Breast epithelium (tissue), 4 donors: Measurements from ENCODE around the gene ERC1. TPM values are rescaled to one million over a fixed set of nuclear protein-coding genes. Genes with fewer than 3 reads are reported as not detected.

Source experiments
- DNase-seq, 2 donors: peaks; one replicate each; pipeline ENCODE4 v3.0.0-alpha.2; 2019; ENCODE audit warnings: low spot score in 2 of 2
- H3K27ac ChIP-seq, 2 donors: fragments of 200-600 bp; sonication (generic) in 1 of 2; one replicate each; pipeline ENCODE4 v1.5.1; 2016 to 2019; ENCODE audit warnings: mild to moderate bottlenecking in 1 of 2
- H3K27me3 ChIP-seq, 2 donors: fragments of 200-600 bp; sonication (generic) in 1 of 2; one replicate each; pipeline versions ENCODE4 v1.5.1 to v1.6.0; 2017 to 2019; ENCODE audit warnings: control low read depth in 1 of 2, mild to moderate bottlenecking in 1 of 2
- H3K36me3 ChIP-seq: fragments of 200-600 bp; one replicate; pipeline ENCODE4 v1.5.1; 2019
- H3K4me1 ChIP-seq, 2 donors: fragments of 200-600 bp; sonication (generic); one replicate each; pipeline ENCODE4 v1.5.1; 2016 to 2019; ENCODE audit warnings: control low read depth in 1 of 2
- H3K4me3 ChIP-seq, 3 donors: fragments of 200-600 bp; sonication (generic); 1 replicate in 2 of 3; 2 replicates in 1 of 3; pipeline ENCODE4 v1.5.1; 2016 to 2019; ENCODE audit warnings: mild to moderate bottlenecking in 3 of 3, moderate library complexity in 2 of 3
- H3K9me3 ChIP-seq, 2 donors: fragments of 200-600 bp; sonication (generic) in 1 of 2; one replicate each; pipeline ENCODE4 v1.5.1; 2016 to 2019; ENCODE audit warnings: control low read depth in 1 of 2
- POLR2A ChIP-seq: fragments of 450-650 bp; IDR thresholded peaks from one replicate; pipeline ENCODE4 v1.6.1; 2016; ENCODE audit warnings: antibody characterized with exemption, mild to moderate bottlenecking, moderate library complexity
- POLR2AphosphoS5 ChIP-seq, 3 donors: sonication (generic); formaldehyde crosslinking; IDR thresholded peaks; one replicate each; pipeline ENCODE4 v1.6.1; 2017; ENCODE audit warnings: antibody characterized with exemption in 3 of 3
- intact Hi-C: fragments of 100-400 bp; cut with DNase I; formaldehyde crosslinking; loops from one replicate; pipeline ENCODE4 v1.15.1; 2023; ENCODE audit warnings: low total_unique reads
- total RNA-seq, 3 donors: library from RNA; depleted of rRNA; stranded (reverse); fragments of >200 nt; gene quantifications; one replicate each; pipeline ENCODE4 v1.1.0, GENCODE V29; 2016
- TF ChIP-seq, protein P1 (sequence below), 3 donors: fragments of 450-650 bp; IDR thresholded peaks; one replicate each; pipeline ENCODE4 v1.5.1; 2016 to 2017; ENCODE audit warnings: antibody characterized with exemption in 3 of 3, mild to moderate bottlenecking in 3 of 3, moderate library complexity in 3 of 3

Gene ERC1
- total RNA-seq, 3 donors from 2014 or later: 47.4 to 63.4 (median 52.8) TPM

DNA sequence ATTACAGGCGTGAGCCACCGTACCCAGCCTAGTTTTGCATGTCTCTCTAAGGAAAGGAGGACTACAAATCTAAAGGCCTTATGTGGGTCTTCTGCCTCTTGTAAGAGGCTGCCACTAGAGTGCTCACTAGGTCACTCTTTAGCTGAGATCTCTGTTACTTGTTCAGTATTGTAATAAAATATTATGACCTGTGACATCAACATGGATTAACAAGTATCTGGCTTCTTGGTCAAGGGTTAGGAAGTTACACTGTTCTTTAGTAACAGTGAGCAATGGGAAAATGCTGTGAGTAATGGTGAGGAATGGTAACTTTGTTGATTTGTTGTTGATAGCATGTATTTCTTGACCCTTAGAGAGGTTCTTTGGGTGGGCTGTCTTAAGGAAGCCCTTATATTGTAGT is 50.5 kb downstream of the ERC1 start:
- Histone ChIP-seq H3K4me1 (peaks cover 0 to 6% of the 10 kb centered on the region in 2 donors), H3K9me3 (no peaks in the 10 kb centered on the region), H3K27ac (no peak overlapping the region), H3K36me3 (no peaks in the 10 kb centered on the region), H3K4me3 (no peak overlapping the region), H3K27me3 (no peaks in the 10 kb centered on the region)
- TF ChIP-seq POLR2A (no peak), POLR2AphosphoS5 (IDR thresholded peaks at IDR 0.05) (no peak)
- TF ChIP-seq, protein P1, sequence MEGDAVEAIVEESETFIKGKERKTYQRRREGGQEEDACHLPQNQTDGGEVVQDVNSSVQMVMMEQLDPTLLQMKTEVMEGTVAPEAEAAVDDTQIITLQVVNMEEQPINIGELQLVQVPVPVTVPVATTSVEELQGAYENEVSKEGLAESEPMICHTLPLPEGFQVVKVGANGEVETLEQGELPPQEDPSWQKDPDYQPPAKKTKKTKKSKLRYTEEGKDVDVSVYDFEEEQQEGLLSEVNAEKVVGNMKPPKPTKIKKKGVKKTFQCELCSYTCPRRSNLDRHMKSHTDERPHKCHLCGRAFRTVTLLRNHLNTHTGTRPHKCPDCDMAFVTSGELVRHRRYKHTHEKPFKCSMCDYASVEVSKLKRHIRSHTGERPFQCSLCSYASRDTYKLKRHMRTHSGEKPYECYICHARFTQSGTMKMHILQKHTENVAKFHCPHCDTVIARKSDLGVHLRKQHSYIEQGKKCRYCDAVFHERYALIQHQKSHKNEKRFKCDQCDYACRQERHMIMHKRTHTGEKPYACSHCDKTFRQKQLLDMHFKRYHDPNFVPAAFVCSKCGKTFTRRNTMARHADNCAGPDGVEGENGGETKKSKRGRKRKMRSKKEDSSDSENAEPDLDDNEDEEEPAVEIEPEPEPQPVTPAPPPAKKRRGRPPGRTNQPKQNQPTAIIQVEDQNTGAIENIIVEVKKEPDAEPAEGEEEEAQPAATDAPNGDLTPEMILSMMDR (IDR thresholded peaks at IDR 0.05): no peak
- no peak for DNase-seq
- intact Hi-C loops: no loop called here

DNA sequence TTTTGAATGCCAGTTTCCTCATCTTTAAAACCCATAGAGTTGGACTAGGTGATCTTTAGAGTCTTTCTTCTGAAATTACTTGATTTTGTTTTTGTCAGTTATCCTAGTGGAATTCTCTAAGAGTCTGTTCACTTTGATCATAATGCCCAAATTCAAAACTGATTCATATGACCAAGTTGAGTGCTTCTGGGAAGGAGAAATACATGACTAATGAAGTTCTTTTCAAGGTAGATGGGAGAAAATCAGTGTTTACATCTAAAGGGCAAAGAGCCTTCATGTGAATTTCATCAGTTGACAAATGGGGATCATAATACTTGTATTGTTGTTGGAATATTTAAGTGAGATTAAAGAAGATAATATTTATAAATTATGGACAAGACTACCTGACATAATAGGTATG is 53.2 kb downstream of the ERC1 start:
- Histone ChIP-seq H3K4me1 (peaks cover 0 to 6% of the 10 kb centered on the region in 2 donors), H3K36me3 (no peaks in the 10 kb centered on the region), H3K9me3 (no peaks in the 10 kb centered on the region), H3K27me3 (no peaks in the 10 kb centered on the region), H3K27ac (no peak overlapping the region), H3K4me3 (no peak overlapping the region)
- no peak for DNase-seq
- no peak for TF ChIP-seq POLR2AphosphoS5 (IDR thresholded peaks at IDR 0.05)
- TF ChIP-seq, protein P1 (IDR thresholded peaks at IDR 0.05): no peak
- TF ChIP-seq POLR2A: no peak
- intact Hi-C loops: no loop called here

DNA sequence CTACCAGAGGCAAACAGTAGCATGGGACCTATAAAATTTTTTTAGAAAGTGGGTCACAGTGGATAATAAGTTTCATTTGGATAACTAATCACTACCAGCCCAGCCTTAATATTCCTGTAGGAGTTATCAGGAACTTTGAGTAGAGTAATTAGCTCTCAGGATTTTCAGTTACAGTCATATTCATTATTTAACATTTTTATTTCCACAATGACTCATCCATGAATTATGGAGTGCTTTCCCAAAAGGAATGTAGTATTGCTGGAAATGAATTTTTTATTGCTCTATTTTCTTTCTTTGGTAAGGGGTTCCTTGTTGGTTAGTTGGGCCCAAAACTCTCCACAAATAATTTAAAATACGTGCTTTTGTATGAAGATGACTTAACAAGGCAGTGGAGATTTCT is 53.7 kb downstream of the ERC1 start:
- Histone ChIP-seq H3K4me1 (peaks cover 0 to 6% of the 10 kb centered on the region in 2 donors), H3K9me3 (no peaks in the 10 kb centered on the region), H3K27ac (no peak overlapping the region), H3K36me3 (no peaks in the 10 kb centered on the region), H3K27me3 (no peaks in the 10 kb centered on the region), H3K4me3 (no peak overlapping the region)
- TF ChIP-seq POLR2AphosphoS5 (IDR thresholded peaks at IDR 0.05): no peak
- intact Hi-C loops: no loop called here
- no peak for DNase-seq

DNA sequence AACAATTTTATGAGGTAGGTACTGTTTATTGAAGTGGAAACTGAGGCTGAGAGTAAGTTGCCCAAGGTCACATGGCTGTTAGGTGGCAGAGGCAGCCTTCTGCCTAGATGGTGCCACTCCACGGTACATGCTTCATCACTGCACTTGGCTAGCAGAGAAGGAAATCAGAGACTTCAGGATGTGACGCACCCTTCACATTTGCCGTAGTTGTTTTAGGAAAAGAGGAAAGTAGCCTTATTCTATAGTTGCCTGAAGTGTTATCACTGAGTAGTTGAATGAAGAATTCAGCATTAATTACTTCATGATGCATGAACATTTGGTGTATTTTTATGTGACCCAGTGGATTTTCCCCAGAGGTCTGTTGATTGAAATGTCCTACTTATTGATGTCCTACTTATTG is 55.7 kb downstream of the ERC1 start:
- no peak overlapping the region for H3K4me3 ChIP-seq
- peaks cover 0 to 6% of the 10 kb centered on the region in 2 donors for H3K4me1 ChIP-seq
- no peaks in the 10 kb centered on the region for H3K9me3 ChIP-seq
- TF ChIP-seq, protein P1 (IDR thresholded peaks at IDR 0.05): no peak
- no peak for TF ChIP-seq POLR2A
- TF ChIP-seq POLR2AphosphoS5 (IDR thresholded peaks at IDR 0.05): no peak
- intact Hi-C loops: no loop called here
- no peaks in the 10 kb centered on the region for H3K36me3 ChIP-seq
- H3K27me3 ChIP-seq: no peaks in the 10 kb centered on the region
- DNase-seq: no peak
- H3K27ac ChIP-seq: no peak overlapping the region

DNA sequence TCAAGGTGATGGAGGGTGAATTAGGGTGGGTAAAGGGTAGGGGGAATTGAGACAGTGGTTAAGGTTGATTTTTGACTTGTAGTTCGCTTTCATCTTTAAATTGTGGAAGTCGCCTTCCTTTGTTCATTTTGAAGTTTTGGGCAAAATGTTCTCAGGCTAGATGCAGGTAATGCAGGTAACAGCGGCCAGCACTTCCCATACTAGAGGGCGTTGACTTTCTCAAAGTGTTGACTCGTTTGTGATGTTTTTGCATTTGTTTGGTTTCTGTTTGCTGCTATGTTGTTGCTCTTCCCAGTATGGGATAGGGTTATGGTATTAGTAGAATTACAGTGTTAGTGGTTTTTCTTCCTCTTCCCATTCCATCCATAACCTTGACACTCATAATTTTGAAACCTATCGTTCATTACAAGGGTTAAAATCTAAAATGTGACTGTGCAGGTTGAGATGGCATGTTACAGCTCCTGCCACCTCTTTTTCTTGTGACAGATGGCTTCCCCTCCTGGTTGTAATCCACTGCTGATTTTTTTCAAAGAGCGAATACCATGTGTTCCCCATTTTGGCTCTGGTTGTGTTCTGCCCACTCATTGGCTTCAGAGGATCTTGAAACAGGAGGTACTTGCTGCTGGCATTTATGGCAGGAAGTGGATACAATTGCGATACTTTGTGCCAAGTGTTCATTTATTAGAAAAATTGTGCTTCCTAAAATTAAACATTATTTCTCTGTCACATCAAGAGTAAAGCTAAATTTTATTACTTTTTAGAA is 57.1 kb downstream of the ERC1 start:
- H3K27me3 ChIP-seq: no peaks in the 10 kb centered on the region
- H3K4me1 ChIP-seq: peaks cover 0 to 6% of the 10 kb centered on the region in 2 donors
- peak in 1 of 2 donors; percentile 34 for DNase-seq
- H3K4me3 ChIP-seq: peak overlapping the region in 1 of 3 donors; percentile 31
- TF ChIP-seq, protein P1 (IDR thresholded peaks at IDR 0.05): no peak
- TF ChIP-seq POLR2AphosphoS5 (IDR thresholded peaks at IDR 0.05) (no peak), POLR2A (no peak)
- H3K27ac ChIP-seq: peak overlapping the region in 1 of 2 donors; percentile 29
- no peaks in the 10 kb centered on the region for H3K36me3 ChIP-seq
- intact Hi-C loops: no loop called here
- no peaks in the 10 kb centered on the region for H3K9me3 ChIP-seq
